Epithelial cell of esophagus (primary cell): Measurements from ENCODE around the gene PI4KA.

ENCODE experiments used
- DNase-seq: peaks from one replicate; pipeline ENCODE4 v3.0.0; 2010; ENCODE audit warnings: low read depth
- H3K4me3 ChIP-seq: 2 replicates; pipeline ENCODE4 v1.5.1; 2011; ENCODE audit warnings: mild to moderate bottlenecking, low read length, control low read depth
- TF ChIP-seq, protein P1 (sequence below): IDR thresholded peaks from 2 replicates; pipeline ENCODE4 v1.5.1; 2011; ENCODE audit warnings: low read depth, mild to moderate bottlenecking, low read length, control low read depth, inconsistent platforms; ENCODE audit not compliant: insufficient read depth; ENCODE audit errors: missing control alignments

PI4KA gene

DNA sequence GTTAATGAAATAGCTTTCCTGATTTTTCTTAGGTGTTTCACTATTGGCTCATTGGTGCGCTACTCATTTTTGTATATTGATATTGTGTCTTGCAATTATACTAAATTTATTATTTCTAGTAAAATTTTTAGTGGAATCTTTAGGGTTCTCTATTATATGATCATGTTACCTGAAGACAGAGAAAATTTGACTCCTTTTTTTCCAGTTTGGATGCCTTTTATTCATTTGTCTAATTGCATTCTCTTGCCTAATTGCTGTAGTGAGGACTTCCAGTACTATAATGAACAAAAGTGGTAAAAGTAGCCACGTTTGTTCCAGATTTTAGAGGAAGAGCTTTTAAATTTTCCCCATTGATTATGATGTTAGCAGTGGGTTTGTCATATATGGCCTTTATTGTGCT, 198.7 kb downstream of the PI4KA start:
- H3K4me3 ChIP-seq, result no peak overlapping the region
- TF ChIP-seq, protein P1, sequence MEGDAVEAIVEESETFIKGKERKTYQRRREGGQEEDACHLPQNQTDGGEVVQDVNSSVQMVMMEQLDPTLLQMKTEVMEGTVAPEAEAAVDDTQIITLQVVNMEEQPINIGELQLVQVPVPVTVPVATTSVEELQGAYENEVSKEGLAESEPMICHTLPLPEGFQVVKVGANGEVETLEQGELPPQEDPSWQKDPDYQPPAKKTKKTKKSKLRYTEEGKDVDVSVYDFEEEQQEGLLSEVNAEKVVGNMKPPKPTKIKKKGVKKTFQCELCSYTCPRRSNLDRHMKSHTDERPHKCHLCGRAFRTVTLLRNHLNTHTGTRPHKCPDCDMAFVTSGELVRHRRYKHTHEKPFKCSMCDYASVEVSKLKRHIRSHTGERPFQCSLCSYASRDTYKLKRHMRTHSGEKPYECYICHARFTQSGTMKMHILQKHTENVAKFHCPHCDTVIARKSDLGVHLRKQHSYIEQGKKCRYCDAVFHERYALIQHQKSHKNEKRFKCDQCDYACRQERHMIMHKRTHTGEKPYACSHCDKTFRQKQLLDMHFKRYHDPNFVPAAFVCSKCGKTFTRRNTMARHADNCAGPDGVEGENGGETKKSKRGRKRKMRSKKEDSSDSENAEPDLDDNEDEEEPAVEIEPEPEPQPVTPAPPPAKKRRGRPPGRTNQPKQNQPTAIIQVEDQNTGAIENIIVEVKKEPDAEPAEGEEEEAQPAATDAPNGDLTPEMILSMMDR, result no peak
- DNase-seq, result no peak

DNA sequence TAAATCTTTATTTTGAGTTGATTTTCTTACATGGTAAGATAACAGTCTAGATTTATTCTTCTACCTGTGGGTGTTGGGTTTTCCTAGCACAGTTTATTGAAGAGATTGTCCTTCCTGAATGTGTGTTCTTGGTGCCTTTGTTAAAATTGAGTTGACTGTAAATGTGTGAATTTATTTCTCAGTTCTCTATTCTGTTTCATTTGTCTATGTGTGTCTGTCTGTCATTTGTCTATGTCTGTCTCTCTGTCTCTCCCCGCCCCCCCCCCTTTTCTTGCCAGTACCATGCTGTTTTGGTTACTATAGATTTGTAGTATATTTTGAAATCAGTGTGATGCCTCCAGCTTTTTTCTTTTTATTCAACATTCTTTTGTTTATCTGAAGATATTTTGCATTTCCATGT, 199.4 kb downstream of the PI4KA start:
- TF ChIP-seq, protein P1, result no peak
- H3K4me3 ChIP-seq, result no peak overlapping the region
- DNase-seq, result no peak

DNA sequence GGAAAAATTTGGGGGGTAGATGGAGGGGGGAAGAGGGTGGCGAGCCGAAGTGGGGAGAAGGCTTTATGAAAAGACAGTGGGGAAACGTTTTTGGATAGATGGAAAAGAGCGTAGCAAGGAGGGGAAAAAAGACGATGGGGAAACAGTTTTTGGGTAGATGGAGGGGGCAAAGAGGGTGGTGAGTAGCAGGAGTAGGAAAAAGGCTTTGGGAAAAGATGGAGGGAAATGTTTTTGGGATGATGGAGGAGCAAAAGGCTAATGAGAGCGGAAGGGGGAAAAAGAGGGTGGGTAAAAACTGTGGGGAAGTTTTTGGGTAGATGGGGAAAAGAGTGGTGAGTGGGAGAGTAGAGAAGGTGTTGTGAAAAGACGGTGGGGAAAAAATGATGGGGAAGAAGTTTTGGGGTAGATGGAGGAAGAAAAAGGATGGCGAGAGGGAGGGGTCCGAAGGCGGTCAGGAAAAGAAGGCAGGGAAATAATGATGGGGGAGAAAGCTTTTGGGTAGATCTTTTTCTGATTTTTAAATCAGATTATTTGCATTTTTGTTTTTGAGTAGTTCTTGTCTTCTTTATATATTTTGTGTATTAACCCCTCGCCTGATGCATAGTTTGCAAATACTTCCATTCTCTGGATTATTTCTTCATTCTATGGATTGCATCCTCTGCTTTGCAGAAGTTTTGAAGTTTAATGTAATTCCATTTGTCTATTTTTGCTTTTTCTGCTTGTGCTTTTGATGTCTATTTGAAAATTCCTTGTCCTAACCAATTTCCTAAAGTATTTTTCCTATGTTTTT, 200.0 kb downstream of the PI4KA start:
- TF ChIP-seq, protein P1, result no peak
- no peak for DNase-seq
- no peak overlapping the region for H3K4me3 ChIP-seq

DNA sequence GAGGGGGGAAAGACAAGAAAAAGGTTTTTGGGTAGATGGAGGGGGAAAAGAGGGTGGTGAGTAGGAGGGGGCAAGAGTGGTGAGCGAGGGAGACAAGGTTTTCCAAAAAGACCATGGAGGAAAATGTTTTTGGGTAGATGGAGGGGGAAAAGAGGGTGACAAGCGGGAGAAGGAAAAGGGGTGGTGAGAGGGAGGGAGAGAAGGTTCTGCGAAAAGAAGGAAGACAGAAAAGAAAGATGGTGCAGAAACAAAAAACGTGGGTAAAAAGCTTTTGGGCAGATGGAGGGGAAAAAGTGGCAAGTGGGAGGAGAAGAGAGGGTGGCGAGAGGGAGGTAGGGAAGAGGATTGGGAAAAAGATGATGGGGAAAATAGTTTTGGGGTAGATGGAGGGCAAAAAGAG, 200.6 kb downstream of the PI4KA start:
- TF ChIP-seq, protein P1, result no peak
- no peak for DNase-seq
- no peak overlapping the region for H3K4me3 ChIP-seq
